ENCODE measurements around the gene TMEM72. TPM values are rescaled to one million over a fixed set of nuclear protein-coding genes. Genes with fewer than 3 reads are reported as not detected.

Gene TMEM72
- total RNA-seq, 1 experiment from 2014 or later = not detected

- H3K23ac ChIP-seq (ENCODE audit: insufficient read length, low read depth, low read length) = no peak overlapping the region
- H3K18ac ChIP-seq (ENCODE audit: insufficient read length, low read depth, low read length) = no peak overlapping the region
- H3K79me1 ChIP-seq (ENCODE audit: insufficient read depth, low read depth, low read length, poor library complexity, severe bottlenecking) = no peaks in the 10 kb centered on the region
- no peak overlapping the region for H2BK15ac ChIP-seq (ENCODE audit: low read depth, low read length)
- Mint-ChIP-seq H3K27me3 (ENCODE audit: low read depth) (peaks cover 23% of the 10 kb centered on the region), H3K27ac (no peak overlapping the region), H3K4me1 (peaks cover 4 to 9% of the 10 kb centered on the region in 2 experiments), H3K9me3 (peaks cover 11 to 14% of the 10 kb centered on the region in 2 experiments), H3K4me3 (no peak overlapping the region; a peak in 1 of 5 replicates), H3K36me3 (ENCODE audit: insufficient read depth in 1 of 3, low read depth in 3 of 3) (peaks cover 0 to 9% (median 6%) of the 10 kb centered on the region in 3 experiments; a peak in 5 of 7 replicates)
- no peak overlapping the region for H4K91ac ChIP-seq (ENCODE audit: insufficient read length, low read depth, low read length)
- no CpG with 5 or more reads among the region's 5 CpGs for WGBS (ENCODE audit: extremely low coverage, insufficient read length, low lambda C conversion rate)
- no peak overlapping the region for H3K4ac ChIP-seq (ENCODE audit: low read depth, low read length)
- H2BK120ac ChIP-seq (ENCODE audit: low read depth, low read length, poor library complexity, severe bottlenecking) = no peak overlapping the region
- H4K20me1 ChIP-seq (ENCODE audit: control insufficient read depth, insufficient read depth, insufficient read length) = no peaks in the 10 kb centered on the region
- no peak overlapping the region for H2BK12ac ChIP-seq (ENCODE audit: insufficient read length, low read depth, low read length)
- H3K27me3 ChIP-seq (ENCODE audit: insufficient read depth, low read length) = no peaks in the 10 kb centered on the region
- no peak overlapping the region for H3K14ac ChIP-seq (ENCODE audit: insufficient read depth, low read length)
- no peak overlapping the region for H2AFZ ChIP-seq (ENCODE audit: low read length)
- TF ChIP-seq CTCF (conservative IDR thresholded peaks at IDR 0.05) = no peak
- H3K23me2 ChIP-seq (ENCODE audit: insufficient read length, low read depth, low read length, poor library complexity, severe bottlenecking) = no peaks in the 10 kb centered on the region
- H2BK5ac ChIP-seq (ENCODE audit: insufficient read length, low read length) = no peak overlapping the region
- no peak overlapping the region for H2AK5ac ChIP-seq (ENCODE audit: insufficient read length, low read length)
- H3K4me2 ChIP-seq (ENCODE audit: insufficient read depth, insufficient read length, low read length) = no peak overlapping the region
- H4K8ac ChIP-seq (replicated peaks; ENCODE audit: insufficient read length, low read depth, low read length) = no peak overlapping the region
- no peak overlapping the region for H4K5ac ChIP-seq (ENCODE audit: insufficient read length, low read depth, low read length)
- H3T11ph ChIP-seq (ENCODE audit: low read length) = no peak overlapping the region
- no peak overlapping the region for H3K9ac ChIP-seq (ENCODE audit: extremely low read depth, insufficient read length, low read length)
- no peak overlapping the region for H3K56ac ChIP-seq (ENCODE audit: insufficient read length, low read depth, low read length)
- no peak for DNase-seq
- no peaks in the 10 kb centered on the region for H3K4me1 ChIP-seq (ENCODE audit: insufficient read depth, low read length)
- no peaks in the 10 kb centered on the region for H3K9me3 ChIP-seq (ENCODE audit: control insufficient read depth, low read depth, low read length)
- H2BK20ac ChIP-seq (ENCODE audit: low read depth, low read length, poor library complexity, severe bottlenecking) = no peak overlapping the region
- no peak overlapping the region for H3K27ac ChIP-seq (ENCODE audit: insufficient read length, low read depth, low read length)
- no peaks in the 10 kb centered on the region for H3K79me2 ChIP-seq (ENCODE audit: insufficient read depth, low read length)
Observed at GRCh38 chr10:44921061-44921460, 9.9 kb downstream of the TMEM72 start.

Measured in H9 (cell line).